Activated T-helper 1 cell treated with anti-CD3 and anti-CD28 coated beads, Interleukin-12 subunit alpha, Interleukin-12 subunit beta, Interleukin-2, Interleukin-4 antibody, amounts not matched to agents 30 ng/mL and 10 ng/mL and 1 ng/mL, durations not matched to agents 14 hours and 24 hours and 36 hours (primary cell): ENCODE results near the gene VASN. TPM values are rescaled to one million over a fixed set of nuclear protein-coding genes. Genes with fewer than 3 reads are reported as not detected.

Source experiments
- DNase-seq: peaks from one replicate; pipeline ENCODE4 v3.0.0; 2021; ENCODE audit warnings: low spot score
- H3K27ac Mint-ChIP-seq: one replicate; pipeline ENCODE4 v1.8.0; 2021; ENCODE audit warnings: mild to moderate bottlenecking, mixed read lengths
- H3K27me3 Mint-ChIP-seq: one replicate; pipeline ENCODE4 v1.8.0; 2022; ENCODE audit warnings: mild to moderate bottlenecking, moderate library complexity, mixed read lengths; ENCODE audit not compliant: insufficient read depth
- H3K36me3 Mint-ChIP-seq: one replicate; pipeline ENCODE4 v1.8.0; 2021; ENCODE audit warnings: low read depth, mixed read lengths
- H3K4me1 Mint-ChIP-seq: one replicate; pipeline ENCODE4 v1.8.0; 2021; ENCODE audit warnings: low read depth, mixed read lengths
- H3K4me3 Mint-ChIP-seq: one replicate; pipeline ENCODE4 v1.8.0; 2021; ENCODE audit warnings: mild to moderate bottlenecking, moderate library complexity, mixed read lengths
- H3K9me3 Mint-ChIP-seq: one replicate; pipeline ENCODE4 v1.8.0; 2021; ENCODE audit warnings: mixed read lengths
- intact Hi-C: fragments of 100-400 bp; cut with micrococcal nuclease; formaldehyde crosslinking; loops from one replicate; pipeline ENCODE4 v1.15.1; 2024
- total RNA-seq: library from RNA; stranded (reverse); gene quantifications from 2 replicates; pipeline ENCODE4 v1.2.3, GENCODE V29; 2022

The VASN gene
- total RNA-seq, 1 donor from 2014 or later: 0.18 TPM

GRCh38 chr16:4373909-4374742 lies 2.5 kb downstream of the VASN start:
- no peaks in the 10 kb centered on the region for H3K27me3 Mint-ChIP-seq
- H3K36me3 Mint-ChIP-seq: no peaks in the 10 kb centered on the region
- no peaks in the 10 kb centered on the region for H3K9me3 Mint-ChIP-seq
- no peaks in the 10 kb centered on the region for H3K4me1 Mint-ChIP-seq
- no peak for DNase-seq
- no peak overlapping the region for H3K27ac Mint-ChIP-seq
- intact Hi-C loops: no loop called here
- no peak overlapping the region for H3K4me3 Mint-ChIP-seq

DNA sequence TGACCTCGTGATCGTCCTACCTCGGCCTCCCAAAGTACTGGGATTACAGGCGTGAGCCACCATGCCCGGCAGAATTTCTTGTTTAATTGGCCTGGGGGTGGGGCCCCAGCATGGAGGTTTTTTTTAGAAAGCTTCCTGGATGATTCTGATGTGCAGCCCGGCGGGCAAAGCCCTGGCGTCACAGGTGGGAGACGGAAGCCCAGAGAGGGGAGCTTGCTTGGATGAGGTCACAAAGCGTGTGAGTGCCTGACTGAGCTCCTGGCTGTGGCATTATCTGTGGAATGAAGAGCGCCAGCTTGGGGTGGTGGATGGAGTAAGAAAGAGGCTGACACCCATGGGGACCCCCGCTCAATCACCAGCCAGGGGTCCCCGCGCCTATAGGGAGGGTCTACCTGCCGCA lies 4.1 kb downstream of the VASN start:
- no peak overlapping the region for H3K4me3 Mint-ChIP-seq
- intact Hi-C loops: no loop called here
- no peaks in the 10 kb centered on the region for H3K9me3 Mint-ChIP-seq
- no peaks in the 10 kb centered on the region for H3K36me3 Mint-ChIP-seq
- H3K27ac Mint-ChIP-seq: no peak overlapping the region
- H3K27me3 Mint-ChIP-seq: no peaks in the 10 kb centered on the region
- DNase-seq: no peak
- H3K4me1 Mint-ChIP-seq: no peaks in the 10 kb centered on the region

GRCh38 chr16:4376126-4376892 lies 4.7 kb downstream of the VASN start:
- Mint-ChIP-seq H3K9me3 (no peaks in the 10 kb centered on the region), H3K4me3 (no peak overlapping the region)

GRCh38 chr16:4376893-4377572 lies 5.4 kb downstream of the VASN start:
- Mint-ChIP-seq H3K4me1 (no peaks in the 10 kb centered on the region), H3K36me3 (no peaks in the 10 kb centered on the region), H3K4me3 (no peak overlapping the region), H3K27me3 (no peaks in the 10 kb centered on the region), H3K27ac (no peak overlapping the region), H3K9me3 (no peaks in the 10 kb centered on the region)
- DNase-seq: no peak
- intact Hi-C loops: no loop called here

More at GRCh38 chr16:4376126-4376892, 4.7 kb downstream of the VASN start:
- DNase-seq: no peak
- Mint-ChIP-seq H3K36me3 (no peaks in the 10 kb centered on the region), H3K4me1 (no peaks in the 10 kb centered on the region), H3K27me3 (no peaks in the 10 kb centered on the region), H3K27ac (no peak overlapping the region)
- intact Hi-C loops: no loop called here

GRCh38 chr16:4377573-4378154 lies 6.0 kb downstream of the VASN start:
- Mint-ChIP-seq H3K36me3 (no peaks in the 10 kb centered on the region), H3K9me3 (no peaks in the 10 kb centered on the region), H3K27ac (no peak overlapping the region), H3K4me1 (no peaks in the 10 kb centered on the region), H3K4me3 (no peak overlapping the region), H3K27me3 (no peaks in the 10 kb centered on the region)
- DNase-seq: no peak
- intact Hi-C loops: no loop called here

DNA sequence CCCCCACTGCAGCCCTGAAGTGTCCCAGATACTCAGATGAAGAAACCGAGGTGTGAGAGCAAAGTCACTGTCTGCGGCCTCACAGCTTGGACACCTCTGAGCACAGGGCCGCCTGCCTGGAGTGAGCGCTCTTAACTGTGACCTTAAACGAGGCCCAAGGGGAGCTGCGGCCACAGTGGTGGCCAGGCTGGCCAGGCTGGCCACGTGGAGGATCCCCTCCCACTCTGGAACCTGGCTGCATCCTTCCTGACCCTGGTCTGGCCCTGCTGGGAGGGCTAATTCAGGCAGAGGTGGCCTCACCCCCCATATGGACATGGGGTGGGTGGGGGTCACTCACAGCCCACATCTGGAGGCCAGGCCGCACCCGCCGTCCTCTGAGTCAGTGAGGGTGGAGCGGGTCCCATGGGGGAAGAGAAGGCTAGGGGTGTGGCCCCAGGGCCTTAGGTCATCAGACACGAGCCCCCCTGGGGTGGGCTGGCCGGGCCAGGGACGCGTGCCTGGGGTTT lies 6.6 kb downstream of the VASN start:
- Mint-ChIP-seq H3K27ac (no peak overlapping the region), H3K27me3 (no peaks in the 10 kb centered on the region)

GRCh38 chr16:4378999-4379690 lies 7.5 kb downstream of the VASN start:
- Mint-ChIP-seq H3K9me3 (no peaks in the 10 kb centered on the region), H3K36me3 (no peaks in the 10 kb centered on the region), H3K27ac (no peak overlapping the region), H3K4me1 (no peaks in the 10 kb centered on the region), H3K4me3 (no peak overlapping the region), H3K27me3 (no peaks in the 10 kb centered on the region)
- DNase-seq: no peak
- intact Hi-C loops: no loop called here

More for the DNA sequence above, 6.6 kb downstream of the VASN start:
- DNase-seq: no peak
- Mint-ChIP-seq H3K36me3 (no peaks in the 10 kb centered on the region), H3K9me3 (no peaks in the 10 kb centered on the region), H3K4me1 (no peaks in the 10 kb centered on the region), H3K4me3 (no peak overlapping the region)
- intact Hi-C loops: no loop called here

DNA sequence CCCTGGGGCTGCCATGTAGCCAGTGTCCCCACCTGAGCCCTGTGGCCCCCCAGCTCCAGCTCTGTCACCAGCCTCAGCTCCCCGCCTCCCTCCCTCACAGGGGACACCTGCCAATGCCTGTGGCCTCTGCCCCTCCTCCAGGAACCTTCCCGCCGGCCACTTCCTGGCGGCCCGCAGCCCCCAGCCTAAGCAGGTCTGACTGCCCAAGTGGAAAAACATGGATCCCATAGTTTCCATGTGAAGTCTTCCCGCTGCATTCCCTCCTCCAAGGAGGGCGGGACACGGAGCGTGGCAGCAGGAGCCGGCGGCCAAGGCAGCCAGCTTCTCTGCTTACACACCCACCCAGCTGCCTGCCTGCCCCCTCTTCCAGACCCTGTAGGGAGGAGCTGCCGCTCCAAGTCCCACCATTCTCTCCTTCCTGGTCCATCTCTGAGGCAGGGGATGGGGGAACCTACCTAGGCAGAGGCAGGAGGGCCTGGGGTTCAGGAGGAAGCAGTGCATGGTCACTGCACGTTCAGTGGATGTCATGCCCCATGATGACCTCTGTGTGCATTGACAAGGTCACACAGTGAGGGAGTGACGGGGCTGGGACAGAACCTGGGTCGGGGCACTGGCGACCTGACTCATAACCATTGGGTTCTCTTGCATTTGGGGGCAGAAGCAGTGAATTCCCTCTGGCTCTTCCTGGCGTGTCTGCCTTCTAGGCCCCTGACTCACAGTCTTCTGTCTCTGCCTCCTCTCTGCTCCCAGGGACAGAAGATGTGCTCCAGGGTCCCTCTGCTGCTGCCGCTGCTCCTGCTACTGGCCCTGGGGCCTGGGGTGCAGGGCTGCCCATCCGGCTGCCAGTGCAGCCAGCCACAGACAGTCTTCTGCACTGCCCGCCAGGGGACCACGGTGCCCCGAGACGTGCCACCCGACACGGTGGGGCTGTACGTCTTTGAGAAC lies 8.7 kb downstream of the VASN start:
- no peak overlapping the region for H3K27ac Mint-ChIP-seq
- no peak overlapping the region for H3K4me3 Mint-ChIP-seq
- H3K9me3 Mint-ChIP-seq: no peaks in the 10 kb centered on the region
- intact Hi-C loops: no loop called here
- no peaks in the 10 kb centered on the region for H3K36me3 Mint-ChIP-seq
- no peaks in the 10 kb centered on the region for H3K4me1 Mint-ChIP-seq
- no peak for DNase-seq
- no peaks in the 10 kb centered on the region for H3K27me3 Mint-ChIP-seq

- no peak overlapping the region for H3K27ac Mint-ChIP-seq
- no peak for DNase-seq
- H3K9me3 Mint-ChIP-seq: no peaks in the 10 kb centered on the region
- no peaks in the 10 kb centered on the region for H3K4me1 Mint-ChIP-seq
- H3K27me3 Mint-ChIP-seq: no peaks in the 10 kb centered on the region
- H3K36me3 Mint-ChIP-seq: peaks cover 3% of the 10 kb centered on the region
- intact Hi-C loops: no loop called here
- no peak overlapping the region for H3K4me3 Mint-ChIP-seq
These were observed 9.7 kb downstream of the VASN start for GRCh38 chr16:4381072-4381934.

DNA sequence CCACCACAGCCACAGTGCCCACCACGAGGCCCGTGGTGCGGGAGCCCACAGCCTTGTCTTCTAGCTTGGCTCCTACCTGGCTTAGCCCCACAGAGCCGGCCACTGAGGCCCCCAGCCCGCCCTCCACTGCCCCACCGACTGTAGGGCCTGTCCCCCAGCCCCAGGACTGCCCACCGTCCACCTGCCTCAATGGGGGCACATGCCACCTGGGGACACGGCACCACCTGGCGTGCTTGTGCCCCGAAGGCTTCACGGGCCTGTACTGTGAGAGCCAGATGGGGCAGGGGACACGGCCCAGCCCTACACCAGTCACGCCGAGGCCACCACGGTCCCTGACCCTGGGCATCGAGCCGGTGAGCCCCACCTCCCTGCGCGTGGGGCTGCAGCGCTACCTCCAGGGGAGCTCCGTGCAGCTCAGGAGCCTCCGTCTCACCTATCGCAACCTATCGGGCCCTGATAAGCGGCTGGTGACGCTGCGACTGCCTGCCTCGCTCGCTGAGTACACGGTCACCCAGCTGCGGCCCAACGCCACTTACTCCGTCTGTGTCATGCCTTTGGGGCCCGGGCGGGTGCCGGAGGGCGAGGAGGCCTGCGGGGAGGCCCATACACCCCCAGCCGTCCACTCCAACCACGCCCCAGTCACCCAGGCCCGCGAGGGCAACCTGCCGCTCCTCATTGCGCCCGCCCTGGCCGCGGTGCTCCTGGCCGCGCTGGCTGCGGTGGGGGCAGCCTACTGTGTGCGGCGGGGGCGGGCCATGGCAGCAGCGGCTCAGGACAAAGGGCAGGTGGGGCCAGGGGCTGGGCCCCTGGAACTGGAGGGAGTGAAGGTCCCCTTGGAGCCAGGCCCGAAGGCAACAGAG lies 10.5 kb downstream of the VASN start:
- Mint-ChIP-seq H3K27me3 (no peaks in the 10 kb centered on the region), H3K27ac (no peak overlapping the region), H3K9me3 (no peaks in the 10 kb centered on the region), H3K36me3 (peaks cover 3% of the 10 kb centered on the region), H3K4me3 (no peak overlapping the region), H3K4me1 (no peaks in the 10 kb centered on the region)
- intact Hi-C loops: no loop called here
- no peak for DNase-seq
